Measurements from ENCODE around the gene ERBB4.

Gene ERBB4

GRCh38 chr2:212426637-212427412 lies 111.8 kb downstream of the ERBB4 start:
- no peak for DNase-seq

- no peak for DNase-seq
Observed at GRCh38 chr2:212424082-212424481, 114.5 kb downstream of the ERBB4 start.

GRCh38 chr2:212423089-212423488 lies 115.5 kb downstream of the ERBB4 start:
- DNase-seq = no peak

GRCh38 chr2:212421556-212422334 lies 116.9 kb downstream of the ERBB4 start:
- no peak for DNase-seq

GRCh38 chr2:212416086-212416485 lies 122.5 kb downstream of the ERBB4 start:
- DNase-seq = no peak

GRCh38 chr2:212414767-212415211 lies 123.8 kb downstream of the ERBB4 start:
- DNase-seq = no peak

GRCh38 chr2:212409560-212409959 lies 129.0 kb downstream of the ERBB4 start:
- DNase-seq = no peak

- no peak for DNase-seq
Observed at GRCh38 chr2:212408524-212408923, 130.1 kb downstream of the ERBB4 start.

GRCh38 chr2:212406716-212407115 lies 131.9 kb downstream of the ERBB4 start:
- no peak for DNase-seq

GRCh38 chr2:212402316-212402715 lies 136.3 kb downstream of the ERBB4 start:
- DNase-seq = no peak

- DNase-seq = no peak
Observed at GRCh38 chr2:212398316-212398715, 140.3 kb downstream of the ERBB4 start.

- no peak for DNase-seq
Observed at GRCh38 chr2:212392544-212392943, 146.1 kb downstream of the ERBB4 start.

GRCh38 chr2:212392043-212392442 lies 146.6 kb downstream of the ERBB4 start:
- DNase-seq = no peak

GRCh38 chr2:212387146-212387545 lies 151.5 kb downstream of the ERBB4 start:
- no peak for DNase-seq

- no peak for DNase-seq
Observed at GRCh38 chr2:212385241-212385640, 153.4 kb downstream of the ERBB4 start.

- DNase-seq = no peak
Observed at GRCh38 chr2:212384027-212384426, 154.6 kb downstream of the ERBB4 start.

GRCh38 chr2:212381428-212382102 lies 157.0 kb downstream of the ERBB4 start:
- DNase-seq = no peak

- no peak for DNase-seq
Observed at GRCh38 chr2:212379103-212379502, 159.5 kb downstream of the ERBB4 start.

- no peak for DNase-seq
Observed at GRCh38 chr2:212367431-212367830, 171.2 kb downstream of the ERBB4 start.

GRCh38 chr2:212364112-212364985 lies 174.3 kb downstream of the ERBB4 start:
- DNase-seq = no peak

GRCh38 chr2:212361174-212361756 lies 177.3 kb downstream of the ERBB4 start:
- no peak for DNase-seq

GRCh38 chr2:212360068-212360460 lies 178.5 kb downstream of the ERBB4 start:
- DNase-seq = no peak
